ENCODE measurements around the gene G6PC2. TPM values are rescaled to one million over a fixed set of nuclear protein-coding genes. Genes with fewer than 3 reads are reported as not detected.

The G6PC2 gene
- total and polyA plus RNA-seq, 10 of the 15 experiments (the other 5 are each of a cell fraction or from before 2014, with no cell fraction given), result not detected

DNA sequence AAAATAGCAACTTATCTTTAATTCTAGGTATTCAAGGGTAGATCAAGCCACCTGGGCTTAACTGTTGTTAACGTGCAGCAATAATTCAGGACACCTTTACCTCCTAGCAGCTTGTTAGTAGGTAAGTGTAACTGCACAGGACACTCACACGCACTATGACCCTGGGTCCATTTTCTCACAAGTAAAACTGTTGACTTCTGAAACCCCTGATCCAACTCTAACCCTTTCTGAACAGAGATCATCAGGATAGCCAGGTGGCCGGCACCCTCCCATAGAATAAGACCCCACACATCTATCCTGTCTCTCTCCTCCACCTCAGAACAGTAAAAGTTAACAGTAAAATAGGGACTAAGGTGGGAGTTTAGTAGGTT, 11.5 kb upstream of the G6PC2 start (continued):
- TF ChIP-seq, protein P1, sequence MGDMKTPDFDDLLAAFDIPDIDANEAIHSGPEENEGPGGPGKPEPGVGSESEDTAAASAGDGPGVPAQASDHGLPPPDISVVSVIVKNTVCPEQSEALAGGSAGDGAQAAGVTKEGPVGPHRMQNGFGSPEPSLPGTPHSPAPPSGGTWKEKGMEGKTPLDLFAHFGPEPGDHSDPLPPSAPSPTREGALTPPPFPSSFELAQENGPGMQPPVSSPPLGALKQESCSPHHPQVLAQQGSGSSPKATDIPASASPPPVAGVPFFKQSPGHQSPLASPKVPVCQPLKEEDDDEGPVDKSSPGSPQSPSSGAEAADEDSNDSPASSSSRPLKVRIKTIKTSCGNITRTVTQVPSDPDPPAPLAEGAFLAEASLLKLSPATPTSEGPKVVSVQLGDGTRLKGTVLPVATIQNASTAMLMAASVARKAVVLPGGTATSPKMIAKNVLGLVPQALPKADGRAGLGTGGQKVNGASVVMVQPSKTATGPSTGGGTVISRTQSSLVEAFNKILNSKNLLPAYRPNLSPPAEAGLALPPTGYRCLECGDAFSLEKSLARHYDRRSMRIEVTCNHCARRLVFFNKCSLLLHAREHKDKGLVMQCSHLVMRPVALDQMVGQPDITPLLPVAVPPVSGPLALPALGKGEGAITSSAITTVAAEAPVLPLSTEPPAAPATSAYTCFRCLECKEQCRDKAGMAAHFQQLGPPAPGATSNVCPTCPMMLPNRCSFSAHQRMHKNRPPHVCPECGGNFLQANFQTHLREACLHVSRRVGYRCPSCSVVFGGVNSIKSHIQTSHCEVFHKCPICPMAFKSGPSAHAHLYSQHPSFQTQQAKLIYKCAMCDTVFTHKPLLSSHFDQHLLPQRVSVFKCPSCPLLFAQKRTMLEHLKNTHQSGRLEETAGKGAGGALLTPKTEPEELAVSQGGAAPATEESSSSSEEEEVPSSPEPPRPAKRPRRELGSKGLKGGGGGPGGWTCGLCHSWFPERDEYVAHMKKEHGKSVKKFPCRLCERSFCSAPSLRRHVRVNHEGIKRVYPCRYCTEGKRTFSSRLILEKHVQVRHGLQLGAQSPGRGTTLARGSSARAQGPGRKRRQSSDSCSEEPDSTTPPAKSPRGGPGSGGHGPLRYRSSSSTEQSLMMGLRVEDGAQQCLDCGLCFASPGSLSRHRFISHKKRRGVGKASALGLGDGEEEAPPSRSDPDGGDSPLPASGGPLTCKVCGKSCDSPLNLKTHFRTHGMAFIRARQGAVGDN (IDR thresholded peaks at IDR 0.05), result no peak
- TF ChIP-seq CHD1 (IDR thresholded peaks at IDR 0.05; ENCODE audit: low read depth, low read length), result no peak
- no peak for TF ChIP-seq GATAD2B (conservative IDR thresholded peaks at IDR 0.05; ENCODE audit: low read depth)
- TF ChIP-seq NR2F1 (conservative IDR thresholded peaks at IDR 0.05), result no peak
- no peak for TF ChIP-seq BHLHE40 (IDR thresholded peaks at IDR 0.05; ENCODE audit: borderline replicate concordance in 1 of 2, low read depth in 2 of 2, low read length in 1 of 2)

DNA sequence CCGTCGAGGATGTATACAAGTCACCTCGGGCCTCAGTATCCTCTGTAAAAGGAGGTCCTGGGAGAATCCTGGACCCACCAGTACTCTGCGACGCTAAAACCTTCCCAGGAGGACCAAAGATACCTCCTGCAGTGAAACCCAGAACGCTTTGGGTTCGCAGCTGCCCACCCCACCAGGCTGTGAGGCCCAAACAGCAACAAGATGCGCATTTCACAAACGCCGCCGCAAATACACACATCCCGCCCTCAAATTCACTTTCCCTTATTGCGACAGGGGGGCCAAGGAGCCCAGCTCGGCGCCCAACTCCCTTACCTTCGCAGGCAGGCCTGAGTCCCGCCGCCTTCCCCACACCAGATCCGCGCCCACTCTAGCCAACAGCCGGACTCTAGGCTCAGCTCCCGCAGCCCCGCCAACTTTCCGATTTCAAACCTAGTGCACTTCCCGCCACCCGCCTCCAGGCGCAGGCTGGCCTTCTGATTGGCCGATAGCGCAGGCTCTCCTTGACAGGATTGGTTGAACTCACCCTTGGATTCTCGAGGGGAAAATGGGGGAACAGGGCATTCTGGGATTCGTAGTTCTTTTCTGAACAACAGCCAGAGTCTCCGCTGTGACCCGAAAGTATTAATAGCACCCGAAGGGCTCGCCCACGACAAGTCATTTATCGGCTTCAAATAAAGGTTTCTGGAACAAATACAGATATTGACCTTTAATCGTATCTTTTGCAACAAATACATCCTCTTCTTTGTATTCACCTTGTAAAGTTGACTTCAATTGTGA, 10.9 kb upstream of the G6PC2 start, which contains the start of gene SPC25:
Gene SPC25, minus strand, starts transcription at position 425 of the 777 bp plus-strand sequence. CDS start 911 bp downstream, outside the sequence.
- Histone ChIP-seq H3K4me2 (ENCODE audit: control insufficient read depth, insufficient read depth) (peak within 1 kb of the TSS; percentile 61), H3K27ac (ENCODE audit: control insufficient read depth, insufficient read depth) (peak within 1 kb of the TSS; percentile 52), H2AFZ (ENCODE audit: control insufficient read depth, low read depth, low read length) (peak within 1 kb of the TSS; percentile 78), H3K27me3 (replicated peaks in 1 of 2; ENCODE audit: control insufficient read depth in 2 of 2, insufficient read depth in 2 of 2, low read length in 1 of 2) (0 out of 4 replicates have a peak, but pooled peaks cover 0 to 3% of the 10 kb centered on the region in 2 experiments), H3K9me3 (replicated peaks; ENCODE audit: control insufficient read depth, insufficient read depth, low read length) (no peaks in the 10 kb centered on the region), H4K20me1 (ENCODE audit: control insufficient read depth, insufficient read depth) (no peaks in the 10 kb centered on the region), H3K9ac (ENCODE audit: control insufficient read depth, insufficient read depth, low read length) (peak within 1 kb of the TSS; percentile 83), H3K4me3 (peak within 1 kb of the TSS; percentile 93), H3K79me2 (ENCODE audit: control insufficient read depth, insufficient read depth, low read length) (peaks cover 9% of the 10 kb centered on the region), H3K4me1 (ENCODE audit: control insufficient read depth, insufficient read depth, low read length) (no peaks in the 10 kb centered on the region), H3K36me3 (ENCODE audit: control insufficient read depth in 2 of 2, insufficient read depth in 2 of 2, low read length in 1 of 2) (no peaks in the 10 kb centered on the region)
- FAIRE-seq, result peak; percentile 99
- POLR2A ChIA-PET, result no interaction called here
- peak; percentile 82 for DNase-seq (ENCODE audit: low read depth, low spot score)
- 1% methylated on average over 38 of the region's 38 CpGs for WGBS (ENCODE audit: insufficient coverage, insufficient replicate concordance, low lambda C conversion rate, missing lambda C conversion rate)
- RAD21 ChIA-PET (ENCODE audit: unreplicated experiment), result no interaction called here
- no TSS peak for BruUV-seq (replicated peaks)
- CTCF ChIA-PET, result interaction anchor here (0.6 kb wide), 1 partner anchor 885 kb away, joined by 4 read pairs; no protein-coding TSS in a partner anchor
- peak; percentile 100 for ATAC-seq
- intact Hi-C loops (cut with micrococcal nuclease; ENCODE audit: unreplicated experiment) (no loop called here), in situ Hi-C loops (cut with MboI) (no loop called here)
- SMC1A ChIA-PET (ENCODE audit: uncharacterized antibody, unreplicated experiment), result no interaction called here
- TF ChIP-seq ETV6 (conservative IDR thresholded peaks at IDR 0.05 in 1 of 2, IDR thresholded peaks at IDR 0.05 in 1 of 2; ENCODE audit: borderline replicate concordance in 1 of 2, low read depth in 1 of 2), result no peak
- TF ChIP-seq HDAC2 (IDR thresholded peaks at IDR 0.05), result peak; percentile 85; the same call in 1 of the 2 replicates
- no peak for TF ChIP-seq SUZ12 (IDR thresholded peaks at IDR 0.05; ENCODE audit: unreplicated experiment)
- no peak for TF ChIP-seq ZZZ3 (IDR thresholded peaks at IDR 0.05; ENCODE audit: control insufficient read depth, insufficient read length, low read depth)
- no peak for TF ChIP-seq SREBF2 (IDR thresholded peaks at IDR 0.05; ENCODE audit: low read length)
- peak; percentile 82 for TF ChIP-seq POLR2A (IDR thresholded peaks at IDR 0.05; ENCODE audit: low read depth, low read length)
- TF ChIP-seq, protein P2, sequence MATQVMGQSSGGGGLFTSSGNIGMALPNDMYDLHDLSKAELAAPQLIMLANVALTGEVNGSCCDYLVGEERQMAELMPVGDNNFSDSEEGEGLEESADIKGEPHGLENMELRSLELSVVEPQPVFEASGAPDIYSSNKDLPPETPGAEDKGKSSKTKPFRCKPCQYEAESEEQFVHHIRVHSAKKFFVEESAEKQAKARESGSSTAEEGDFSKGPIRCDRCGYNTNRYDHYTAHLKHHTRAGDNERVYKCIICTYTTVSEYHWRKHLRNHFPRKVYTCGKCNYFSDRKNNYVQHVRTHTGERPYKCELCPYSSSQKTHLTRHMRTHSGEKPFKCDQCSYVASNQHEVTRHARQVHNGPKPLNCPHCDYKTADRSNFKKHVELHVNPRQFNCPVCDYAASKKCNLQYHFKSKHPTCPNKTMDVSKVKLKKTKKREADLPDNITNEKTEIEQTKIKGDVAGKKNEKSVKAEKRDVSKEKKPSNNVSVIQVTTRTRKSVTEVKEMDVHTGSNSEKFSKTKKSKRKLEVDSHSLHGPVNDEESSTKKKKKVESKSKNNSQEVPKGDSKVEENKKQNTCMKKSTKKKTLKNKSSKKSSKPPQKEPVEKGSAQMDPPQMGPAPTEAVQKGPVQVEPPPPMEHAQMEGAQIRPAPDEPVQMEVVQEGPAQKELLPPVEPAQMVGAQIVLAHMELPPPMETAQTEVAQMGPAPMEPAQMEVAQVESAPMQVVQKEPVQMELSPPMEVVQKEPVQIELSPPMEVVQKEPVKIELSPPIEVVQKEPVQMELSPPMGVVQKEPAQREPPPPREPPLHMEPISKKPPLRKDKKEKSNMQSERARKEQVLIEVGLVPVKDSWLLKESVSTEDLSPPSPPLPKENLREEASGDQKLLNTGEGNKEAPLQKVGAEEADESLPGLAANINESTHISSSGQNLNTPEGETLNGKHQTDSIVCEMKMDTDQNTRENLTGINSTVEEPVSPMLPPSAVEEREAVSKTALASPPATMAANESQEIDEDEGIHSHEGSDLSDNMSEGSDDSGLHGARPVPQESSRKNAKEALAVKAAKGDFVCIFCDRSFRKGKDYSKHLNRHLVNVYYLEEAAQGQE (IDR thresholded peaks at IDR 0.05; ENCODE audit: low read depth, low read length), result 0 out of 2 replicates have a peak, but pooled peaks have one; percentile 10
- peak; percentile 97 for TF ChIP-seq SP1 (IDR thresholded peaks at IDR 0.05; ENCODE audit: low read depth, low read length)
- TF ChIP-seq MYB (IDR thresholded peaks at IDR 0.05; ENCODE audit: borderline replicate concordance, low read depth, low read length), result no peak
- TF ChIP-seq NFYB (IDR thresholded peaks at IDR 0.05; ENCODE audit: insufficient read depth, low read depth, low read length), result peak; percentile 99
- TF ChIP-seq HCFC1 (IDR thresholded peaks at IDR 0.05; ENCODE audit: low read length), result peak; percentile 96
